T-helper 2 cell treated with Interferon-gamma antibody and Interleukin-4, amounts not matched to agents 100 ng/mL and 5 ng/mL, for 36 hours (primary cell): Measurements from ENCODE around the gene CELF4. TPM values are rescaled to one million over a fixed set of nuclear protein-coding genes. Genes with fewer than 3 reads are reported as not detected.

Experiments used
- intact Hi-C: fragments of 100-400 bp; cut with micrococcal nuclease; formaldehyde crosslinking; loops from one replicate; pipeline ENCODE4 v1.15.1; 2023
- total RNA-seq: library from RNA; stranded (reverse); gene quantifications from 2 replicates; pipeline ENCODE4 v1.2.3, GENCODE V29; 2022

CELF4 gene
- total RNA-seq, 1 donor from 2014 or later = not detected

- intact Hi-C loops = no loop called here
Observed at GRCh38 chr18:37422116-37422515, 143.5 kb downstream of the CELF4 start.

- intact Hi-C loops = no loop called here
Observed at GRCh38 chr18:37421341-37422077, 144.1 kb downstream of the CELF4 start.

- intact Hi-C loops = no loop called here
Observed at GRCh38 chr18:37420315-37420880, 145.2 kb downstream of the CELF4 start.

- intact Hi-C loops = no loop called here
Observed at GRCh38 chr18:37419866-37420265, 145.7 kb downstream of the CELF4 start.

GRCh38 chr18:37419315-37419714, 146.3 kb downstream of the CELF4 start:
- intact Hi-C loops = no loop called here

GRCh38 chr18:37414816-37415215, 150.8 kb downstream of the CELF4 start:
- intact Hi-C loops = no loop called here

- intact Hi-C loops = no loop called here
Observed at GRCh38 chr18:37412829-37413228, 152.8 kb downstream of the CELF4 start.

- intact Hi-C loops = no loop called here
Observed at GRCh38 chr18:37412333-37412732, 153.3 kb downstream of the CELF4 start.

GRCh38 chr18:37409878-37410277, 155.7 kb downstream of the CELF4 start:
- intact Hi-C loops = no loop called here

- intact Hi-C loops = no loop called here
Observed at GRCh38 chr18:37408676-37409265, 156.8 kb downstream of the CELF4 start.

GRCh38 chr18:37407571-37407970, 158.0 kb downstream of the CELF4 start:
- intact Hi-C loops = no loop called here

- intact Hi-C loops = no loop called here
Observed at GRCh38 chr18:37405772-37406171, 159.8 kb downstream of the CELF4 start.

- intact Hi-C loops = no loop called here
Observed at GRCh38 chr18:37405229-37405628, 160.4 kb downstream of the CELF4 start.

- intact Hi-C loops = no loop called here
Observed at GRCh38 chr18:37403788-37404187, 161.8 kb downstream of the CELF4 start.

GRCh38 chr18:37403100-37403781, 162.4 kb downstream of the CELF4 start:
- intact Hi-C loops = no loop called here

- intact Hi-C loops = no loop called here
Observed at GRCh38 chr18:37402735-37403099, 162.9 kb downstream of the CELF4 start.

GRCh38 chr18:37400802-37401201, 164.8 kb downstream of the CELF4 start:
- intact Hi-C loops = no loop called here

GRCh38 chr18:37398248-37398920, 167.2 kb downstream of the CELF4 start:
- intact Hi-C loops = no loop called here

GRCh38 chr18:37397814-37398213, 167.8 kb downstream of the CELF4 start:
- intact Hi-C loops = no loop called here

GRCh38 chr18:37396971-37397720, 168.5 kb downstream of the CELF4 start:
- intact Hi-C loops = no loop called here

- intact Hi-C loops = no loop called here
Observed at GRCh38 chr18:37395631-37396030, 170.0 kb downstream of the CELF4 start.
